GM10248 (cell line): ENCODE data around the gene RDM1.

Experiments used
- CTCF ChIA-PET: fragments of 300-600 bp; sonication (Branson Sonifier 250); formaldehyde crosslinking; extraction: SDS; loops from one replicate; lab custom pipeline; 2021; ENCODE audit warnings: antibody characterized with exemption; lab: Yijun Ruan, JAX
- POLR2A ChIA-PET: fragments of 350-650 bp; sonication (Branson Sonifier 250); formaldehyde crosslinking; extraction: SDS; loops from one replicate; lab custom pipeline; 2020; ENCODE audit warnings: antibody characterized with exemption; lab: Yijun Ruan, JAX
- DNase-seq: peaks from one replicate; pipeline ENCODE4 v3.0.0; 2012; ENCODE audit errors: extremely low spot score
- CTCF ChIP-seq: IDR thresholded peaks from 2 replicates; pipeline ENCODE4 v1.5.1; 2012; ENCODE audit warnings: mild to moderate bottlenecking, low read depth; ENCODE audit errors: extremely low read depth, missing control alignments, control extremely low read depth

RDM1 gene

GRCh38 chr17:35895636-35896587, 34.7 kb downstream of the RDM1 start:
- POLR2A ChIA-PET, result interaction anchor here (0.7 kb wide), 1 partner anchor 16 kb away, joined by 7 read pairs; the partner anchor contains the start of gene CCL5

GRCh38 chr17:35894206-35894605, 36.4 kb downstream of the RDM1 start:
- ChIA-PET CTCF (interaction anchor here (2.1 kb wide), 1 partner anchor 37 kb away, joined by 5 read pairs; no protein-coding TSS in a partner anchor), POLR2A (interaction anchor here (1.2 kb wide), 1 partner anchor 15 kb away, joined by 3 read pairs; no protein-coding TSS in a partner anchor)
- no peak for TF ChIP-seq CTCF
- DNase-seq, result no peak

More at GRCh38 chr17:35895636-35896587, 34.7 kb downstream of the RDM1 start:
- TF ChIP-seq CTCF, result no peak
- CTCF ChIA-PET, result interaction anchor here (0.8 to 1.4 kb wide), 5 partner anchors 9 to 27 kb away, joined by 3 to 4 read pairs (median 3); partner anchors contain the start of genes CCL5 and HEATR9
- peak; percentile 47 for DNase-seq

- TF ChIP-seq CTCF, result no peak
- no peak for DNase-seq
- ChIA-PET CTCF (interaction anchor here (2.1 kb wide), 1 partner anchor 37 kb away, joined by 5 read pairs; no protein-coding TSS in a partner anchor), POLR2A (interaction anchor here (1.2 kb wide), 1 partner anchor 14 kb away, joined by 3 read pairs; no protein-coding TSS in a partner anchor)
Measured at GRCh38 chr17:35893751-35894150, 36.8 kb downstream of the RDM1 start.

- POLR2A ChIA-PET, result interaction anchor here (0.8 kb wide), 1 partner anchor 38 kb away, joined by 3 read pairs; no protein-coding TSS in a partner anchor
- peak; percentile 50 for DNase-seq
- no peak for TF ChIP-seq CTCF
- CTCF ChIA-PET, result interaction anchor here (1.0 to 1.3 kb wide), 2 partner anchors 12 to 23 kb away, joined by 4 read pairs; partner anchors contain the start of gene CCL5
Measured at GRCh38 chr17:35892091-35893035, 38.2 kb downstream of the RDM1 start.

- POLR2A ChIA-PET, result interaction anchor here (0.7 kb wide), 1 partner anchor 65 kb away, joined by 3 read pairs; no protein-coding TSS in a partner anchor
- no peak for TF ChIP-seq CTCF
- CTCF ChIA-PET, result interaction anchor here (1.1 to 4.4 kb wide), 2 partner anchors 11 to 30 kb away, joined by 3 to 17 read pairs; partner anchors contain the start of gene CCL5
- no peak for DNase-seq
Measured at GRCh38 chr17:35891269-35891668, 39.3 kb downstream of the RDM1 start.
